ENCODE results near the gene COLGALT1. TPM values are rescaled to one million over a fixed set of nuclear protein-coding genes. Genes with fewer than 3 reads are reported as not detected.

The COLGALT1 gene
- total and polyA plus RNA-seq, 9 of the 15 experiments (the other 6 are each of a cell fraction or from before 2014, with no cell fraction given) = 4.9 to 119 (median 82.6) TPM

GRCh38 chr19:17582613-17583012 is 27.2 kb downstream of the COLGALT1 start (continued):
- TF ChIP-seq, protein P1, sequence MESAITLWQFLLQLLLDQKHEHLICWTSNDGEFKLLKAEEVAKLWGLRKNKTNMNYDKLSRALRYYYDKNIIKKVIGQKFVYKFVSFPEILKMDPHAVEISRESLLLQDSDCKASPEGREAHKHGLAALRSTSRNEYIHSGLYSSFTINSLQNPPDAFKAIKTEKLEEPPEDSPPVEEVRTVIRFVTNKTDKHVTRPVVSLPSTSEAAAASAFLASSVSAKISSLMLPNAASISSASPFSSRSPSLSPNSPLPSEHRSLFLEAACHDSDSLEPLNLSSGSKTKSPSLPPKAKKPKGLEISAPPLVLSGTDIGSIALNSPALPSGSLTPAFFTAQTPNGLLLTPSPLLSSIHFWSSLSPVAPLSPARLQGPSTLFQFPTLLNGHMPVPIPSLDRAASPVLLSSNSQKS (CRISPR knock-in tag; IDR thresholded peaks at IDR 0.05) = no peak
- TF ChIP-seq CCAR2 (IDR thresholded peaks at IDR 0.05; ENCODE audit: low read depth, low read length) = no peak

DNA sequence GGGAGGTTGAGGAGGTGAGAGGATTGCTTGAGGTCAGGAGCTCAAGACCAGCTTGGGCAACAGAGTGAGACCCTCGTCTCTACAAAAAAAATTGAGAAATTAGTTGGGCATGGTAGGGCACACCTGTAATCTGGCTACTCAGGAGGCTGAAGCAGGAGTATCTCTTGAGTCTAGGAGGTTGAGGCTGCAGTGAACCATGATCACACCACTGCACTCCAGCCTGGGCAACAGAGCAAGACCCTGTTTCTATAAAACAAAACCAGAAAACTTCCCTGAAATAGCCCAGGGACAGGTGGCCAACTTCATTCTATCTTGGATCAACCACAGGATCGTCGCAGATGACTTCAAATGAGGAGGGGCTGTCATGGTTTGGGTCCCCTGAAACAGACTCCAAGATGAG is 28.7 kb downstream of the COLGALT1 start:
- Histone ChIP-seq H3K4me2 (ENCODE audit: insufficient read depth, low read length) (no peak overlapping the region), H3K27me3 (ENCODE audit: control insufficient read depth in 2 of 2, insufficient read depth in 2 of 2, low read length in 2 of 2) (no peaks in the 10 kb centered on the region), H3K79me2 (ENCODE audit: control insufficient read depth, insufficient read depth, low read length) (peaks cover 5% of the 10 kb centered on the region; the same call in 1 of the 3 replicates), H3K4me1 (replicated peaks in 1 of 2; ENCODE audit: control insufficient read depth in 2 of 2, insufficient read depth in 2 of 2, low read length in 2 of 2) (peaks cover 9 to 26% of the 10 kb centered on the region in 2 experiments), H3K4me3 (no peak overlapping the region), H4K20me1 (replicated peaks; ENCODE audit: control insufficient read depth, insufficient read depth, low read length) (peaks cover 24% of the 10 kb centered on the region), H3K9me3 (replicated peaks; ENCODE audit: control insufficient read depth, insufficient read depth, low read depth, low read length) (no peaks in the 10 kb centered on the region), H3K9ac (ENCODE audit: insufficient read depth in 1 of 2, low read depth in 2 of 2, low read length in 2 of 2) (no peak overlapping the region), H3K9me1 (ENCODE audit: control insufficient read depth, insufficient read depth, low read length) (peaks cover 10% of the 10 kb centered on the region), H2AFZ (ENCODE audit: low read depth, low read length) (no peak overlapping the region), H3K36me3 (ENCODE audit: control insufficient read depth, insufficient read depth, low read length) (peaks cover 37% of the 10 kb centered on the region; the same call in 2 of the 3 replicates), H3K27ac (ENCODE audit: extremely low read depth, low read depth, low read length) (no peak overlapping the region)
- in situ Hi-C loops (cut with MboI) (no loop called here), intact Hi-C loops (cut with micrococcal nuclease) (no loop called here)
- no TSS peak for BruUV-seq (replicated peaks)
- POLR2A ChIA-PET = no interaction called here
- TF ChIP-seq ZNF316 (IDR thresholded peaks at IDR 0.05) (no peak), ZNF121 (CRISPR knock-in tag; conservative IDR thresholded peaks at IDR 0.05) (peak; percentile 59), MLX (CRISPR knock-in tag; conservative IDR thresholded peaks at IDR 0.05) (no peak), RBFOX2 (IDR thresholded peaks at IDR 0.05; ENCODE audit: low read depth, low read length) (no peak), ZC3H4 (CRISPR knock-in tag; IDR thresholded peaks at IDR 0.05; ENCODE audit: borderline replicate concordance) (no peak), HCFC1 (IDR thresholded peaks at IDR 0.05; ENCODE audit: low read depth, low read length) (no peak), ZNF280B (CRISPR knock-in tag; IDR thresholded peaks at IDR 0.05) (no peak)
- ATAC-seq = no peak
- 21% methylated on average over 3 of the region's 3 CpGs for WGBS (ENCODE audit: insufficient coverage, low coverage, missing lambda C conversion rate)
- no peak for FAIRE-seq
- CTCF ChIA-PET (ENCODE audit: low intra/inter-chr PET ratio) = no interaction called here
- no peak for DNase-seq (ENCODE audit: extremely low read depth in 1 of 4, low spot score in 3 of 4)

Measured in K562 (cell line).